WTC11 (cell line): ENCODE measurements around the gene STX3. TPM values are rescaled to one million over a fixed set of nuclear protein-coding genes. Genes with fewer than 3 reads are reported as not detected.

ENCODE experiments used
- ATAC-seq: fragments of 200-7000 bp; cut with Tn5 transposase; 2 replicates; pipeline ENCODE4 v1.10.0; 2021; ENCODE audit warnings: mild to moderate bottlenecking, moderate library complexity
- CTCF ChIA-PET: fragments of 300-600 bp; sonication (Branson Sonifier 250); formaldehyde crosslinking; loops from one replicate; lab custom pipeline; 2021; ENCODE audit warnings: antibody characterized with exemption; lab: Charles Lee
- POLR2A ChIA-PET: fragments of 350-600 bp; sonication (Branson Sonifier 250); formaldehyde crosslinking; loops from one replicate; lab custom pipeline; 2021; ENCODE audit warnings: antibody characterized with exemption; lab: Charles Lee
- DNase-seq: peaks from one replicate; pipeline ENCODE4 v3.0.0; 2021; ENCODE audit warnings: low spot score
- H3K27ac Mint-ChIP-seq: 2 replicates; pipeline ENCODE4 v1.8.0; 2021; ENCODE audit warnings: mixed read lengths
- H3K27me3 Mint-ChIP-seq: 2 replicates; pipeline ENCODE4 v1.8.0; 2021; ENCODE audit warnings: low read depth, mild to moderate bottlenecking, moderate library complexity, mixed read lengths
- H3K36me3 Mint-ChIP-seq: 2 replicates; pipeline ENCODE4 v1.8.0; 2021; ENCODE audit warnings: mixed read lengths
- H3K4me1 Mint-ChIP-seq: 2 replicates; pipeline ENCODE4 v1.8.0; 2022; ENCODE audit warnings: mixed read lengths
- H3K4me3 Mint-ChIP-seq: 2 replicates; pipeline ENCODE4 v1.8.0; 2021; ENCODE audit warnings: mild to moderate bottlenecking, moderate library complexity, mixed read lengths
- H3K9me3 Mint-ChIP-seq: 2 replicates; pipeline ENCODE4 v1.8.0; 2021; ENCODE audit warnings: mixed read lengths
- ELF4 ChIP-seq: sonication (generic); formaldehyde crosslinking; IDR thresholded peaks from 2 replicates; pipeline ENCODE4 v1.8.1; 2022; ENCODE audit warnings: low read depth, mild to moderate bottlenecking, moderate library complexity, missing genetic modification reagents
- ERG ChIP-seq: fragments of 250-450 bp; sonication (Bioruptor Pico); IDR thresholded peaks from 2 replicates; pipeline ENCODE4 v1.8.0; 2021; ENCODE audit warnings: mild to moderate bottlenecking
- ETV6 ChIP-seq: sonication (generic); formaldehyde crosslinking; IDR thresholded peaks from 2 replicates; pipeline ENCODE4 v1.8.1; 2022; ENCODE audit warnings: mild to moderate bottlenecking, missing genetic modification reagents
- GTF2I ChIP-seq: fragments of 250-450 bp; sonication (Bioruptor Pico); conservative IDR thresholded peaks from 2 replicates; pipeline ENCODE4 v1.4.0; 2021; ENCODE audit warnings: mild to moderate bottlenecking
- KAT7 ChIP-seq: sonication (generic); formaldehyde crosslinking; IDR thresholded peaks from 2 replicates; pipeline ENCODE4 v1.8.1; 2023; ENCODE audit warnings: missing genetic modification reagents, mild to moderate bottlenecking, borderline replicate concordance
- MLX ChIP-seq: sonication (generic); formaldehyde crosslinking; IDR thresholded peaks from 2 replicates; pipeline ENCODE4 v1.8.1; 2023; ENCODE audit warnings: mild to moderate bottlenecking, missing genetic modification reagents, moderate library complexity
- NR2C2 ChIP-seq: sonication (generic); formaldehyde crosslinking; IDR thresholded peaks from 2 replicates; pipeline ENCODE4 v1.8.0; 2022; ENCODE audit warnings: mild to moderate bottlenecking, missing genetic modification reagents
- SOX15 ChIP-seq: fragments of 250-450 bp; sonication (Bioruptor Pico); IDR thresholded peaks from 2 replicates; pipeline ENCODE4 v1.9.0; 2021; ENCODE audit warnings: mild to moderate bottlenecking
- TEAD1 ChIP-seq: sonication (generic); formaldehyde crosslinking; IDR thresholded peaks from 2 replicates; pipeline ENCODE4 v1.8.0; 2022; ENCODE audit warnings: mild to moderate bottlenecking, missing genetic modification reagents
- USF2 ChIP-seq: sonication (generic); formaldehyde crosslinking; IDR thresholded peaks from 2 replicates; pipeline ENCODE4 v1.8.1; 2023; ENCODE audit warnings: mild to moderate bottlenecking, missing genetic modification reagents, moderate library complexity
- ZBTB21 ChIP-seq: sonication (generic); formaldehyde crosslinking; IDR thresholded peaks from 2 replicates; pipeline ENCODE4 v1.8.1; 2023; ENCODE audit warnings: mild to moderate bottlenecking, missing genetic modification reagents, borderline replicate concordance
- ZBTB43 ChIP-seq: sonication (generic); formaldehyde crosslinking; IDR thresholded peaks from 2 replicates; pipeline ENCODE4 v1.8.1; 2023; ENCODE audit warnings: mild to moderate bottlenecking, missing genetic modification reagents
- total RNA-seq: library from RNA; stranded (reverse); gene quantifications from 3 replicates; pipeline ENCODE4 v1.2.3, GENCODE V29; 2021
- TF ChIP-seq, protein P1 (sequence below): sonication (generic); formaldehyde crosslinking; IDR thresholded peaks from 2 replicates; pipeline ENCODE4 v1.8.1; 2023; ENCODE audit warnings: mild to moderate bottlenecking, missing genetic modification reagents
- TF ChIP-seq, protein P2 (sequence below): sonication (generic); formaldehyde crosslinking; conservative IDR thresholded peaks from 2 replicates; pipeline ENCODE4 v1.8.1; 2022; ENCODE audit warnings: mild to moderate bottlenecking, missing genetic modification reagents
- TF ChIP-seq, protein P3 (sequence below): fragments of 250-450 bp; sonication (Bioruptor Pico); IDR thresholded peaks from 2 replicates; pipeline ENCODE4 v1.9.0; 2021; ENCODE audit warnings: mild to moderate bottlenecking, borderline replicate concordance
- TF ChIP-seq, protein P4 (sequence below): sonication (generic); formaldehyde crosslinking; conservative IDR thresholded peaks from 2 replicates; pipeline ENCODE4 v1.8.1; 2023; ENCODE audit warnings: mild to moderate bottlenecking, low read depth, missing genetic modification reagents, moderate library complexity
- TF ChIP-seq, protein P5 (sequence below): sonication (generic); formaldehyde crosslinking; IDR thresholded peaks from 2 replicates; pipeline ENCODE4 v1.8.0; 2022; ENCODE audit warnings: mild to moderate bottlenecking, missing genetic modification reagents

STX3 gene
- total RNA-seq, 1 experiment from 2014 or later = 52.7 TPM

GRCh38 chr11:59729834-59730233 lies 25.3 kb upstream of the STX3 start (continued):
- TF ChIP-seq, protein P1, sequence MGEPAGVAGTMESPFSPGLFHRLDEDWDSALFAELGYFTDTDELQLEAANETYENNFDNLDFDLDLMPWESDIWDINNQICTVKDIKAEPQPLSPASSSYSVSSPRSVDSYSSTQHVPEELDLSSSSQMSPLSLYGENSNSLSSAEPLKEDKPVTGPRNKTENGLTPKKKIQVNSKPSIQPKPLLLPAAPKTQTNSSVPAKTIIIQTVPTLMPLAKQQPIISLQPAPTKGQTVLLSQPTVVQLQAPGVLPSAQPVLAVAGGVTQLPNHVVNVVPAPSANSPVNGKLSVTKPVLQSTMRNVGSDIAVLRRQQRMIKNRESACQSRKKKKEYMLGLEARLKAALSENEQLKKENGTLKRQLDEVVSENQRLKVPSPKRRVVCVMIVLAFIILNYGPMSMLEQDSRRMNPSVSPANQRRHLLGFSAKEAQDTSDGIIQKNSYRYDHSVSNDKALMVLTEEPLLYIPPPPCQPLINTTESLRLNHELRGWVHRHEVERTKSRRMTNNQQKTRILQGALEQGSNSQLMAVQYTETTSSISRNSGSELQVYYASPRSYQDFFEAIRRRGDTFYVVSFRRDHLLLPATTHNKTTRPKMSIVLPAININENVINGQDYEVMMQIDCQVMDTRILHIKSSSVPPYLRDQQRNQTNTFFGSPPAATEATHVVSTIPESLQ (CRISPR knock-in tag) = no peak
- TF ChIP-seq, protein P2, sequence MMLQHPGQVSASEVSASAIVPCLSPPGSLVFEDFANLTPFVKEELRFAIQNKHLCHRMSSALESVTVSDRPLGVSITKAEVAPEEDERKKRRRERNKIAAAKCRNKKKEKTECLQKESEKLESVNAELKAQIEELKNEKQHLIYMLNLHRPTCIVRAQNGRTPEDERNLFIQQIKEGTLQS (CRISPR knock-in tag) = no peak

GRCh38 chr11:59730896-59731565 lies 24.1 kb upstream of the STX3 start:
- ATAC-seq = no peak
- Mint-ChIP-seq H3K4me3 (no peak overlapping the region), H3K4me1 (no peaks in the 10 kb centered on the region; the same call in 1 of the 2 replicates), H3K27me3 (no peaks in the 10 kb centered on the region), H3K36me3 (no peaks in the 10 kb centered on the region), H3K9me3 (no peaks in the 10 kb centered on the region), H3K27ac (no peak overlapping the region)
- CTCF ChIA-PET = no interaction called here
- POLR2A ChIA-PET = no interaction called here
- DNase-seq = no peak
- TF ChIP-seq, protein P3, sequence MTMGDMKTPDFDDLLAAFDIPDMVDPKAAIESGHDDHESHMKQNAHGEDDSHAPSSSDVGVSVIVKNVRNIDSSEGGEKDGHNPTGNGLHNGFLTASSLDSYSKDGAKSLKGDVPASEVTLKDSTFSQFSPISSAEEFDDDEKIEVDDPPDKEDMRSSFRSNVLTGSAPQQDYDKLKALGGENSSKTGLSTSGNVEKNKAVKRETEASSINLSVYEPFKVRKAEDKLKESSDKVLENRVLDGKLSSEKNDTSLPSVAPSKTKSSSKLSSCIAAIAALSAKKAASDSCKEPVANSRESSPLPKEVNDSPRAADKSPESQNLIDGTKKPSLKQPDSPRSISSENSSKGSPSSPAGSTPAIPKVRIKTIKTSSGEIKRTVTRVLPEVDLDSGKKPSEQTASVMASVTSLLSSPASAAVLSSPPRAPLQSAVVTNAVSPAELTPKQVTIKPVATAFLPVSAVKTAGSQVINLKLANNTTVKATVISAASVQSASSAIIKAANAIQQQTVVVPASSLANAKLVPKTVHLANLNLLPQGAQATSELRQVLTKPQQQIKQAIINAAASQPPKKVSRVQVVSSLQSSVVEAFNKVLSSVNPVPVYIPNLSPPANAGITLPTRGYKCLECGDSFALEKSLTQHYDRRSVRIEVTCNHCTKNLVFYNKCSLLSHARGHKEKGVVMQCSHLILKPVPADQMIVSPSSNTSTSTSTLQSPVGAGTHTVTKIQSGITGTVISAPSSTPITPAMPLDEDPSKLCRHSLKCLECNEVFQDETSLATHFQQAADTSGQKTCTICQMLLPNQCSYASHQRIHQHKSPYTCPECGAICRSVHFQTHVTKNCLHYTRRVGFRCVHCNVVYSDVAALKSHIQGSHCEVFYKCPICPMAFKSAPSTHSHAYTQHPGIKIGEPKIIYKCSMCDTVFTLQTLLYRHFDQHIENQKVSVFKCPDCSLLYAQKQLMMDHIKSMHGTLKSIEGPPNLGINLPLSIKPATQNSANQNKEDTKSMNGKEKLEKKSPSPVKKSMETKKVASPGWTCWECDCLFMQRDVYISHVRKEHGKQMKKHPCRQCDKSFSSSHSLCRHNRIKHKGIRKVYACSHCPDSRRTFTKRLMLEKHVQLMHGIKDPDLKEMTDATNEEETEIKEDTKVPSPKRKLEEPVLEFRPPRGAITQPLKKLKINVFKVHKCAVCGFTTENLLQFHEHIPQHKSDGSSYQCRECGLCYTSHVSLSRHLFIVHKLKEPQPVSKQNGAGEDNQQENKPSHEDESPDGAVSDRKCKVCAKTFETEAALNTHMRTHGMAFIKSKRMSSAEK = no peak
- no peak for TF ChIP-seq ELF4 (CRISPR knock-in tag)
- TF ChIP-seq, protein P4, sequence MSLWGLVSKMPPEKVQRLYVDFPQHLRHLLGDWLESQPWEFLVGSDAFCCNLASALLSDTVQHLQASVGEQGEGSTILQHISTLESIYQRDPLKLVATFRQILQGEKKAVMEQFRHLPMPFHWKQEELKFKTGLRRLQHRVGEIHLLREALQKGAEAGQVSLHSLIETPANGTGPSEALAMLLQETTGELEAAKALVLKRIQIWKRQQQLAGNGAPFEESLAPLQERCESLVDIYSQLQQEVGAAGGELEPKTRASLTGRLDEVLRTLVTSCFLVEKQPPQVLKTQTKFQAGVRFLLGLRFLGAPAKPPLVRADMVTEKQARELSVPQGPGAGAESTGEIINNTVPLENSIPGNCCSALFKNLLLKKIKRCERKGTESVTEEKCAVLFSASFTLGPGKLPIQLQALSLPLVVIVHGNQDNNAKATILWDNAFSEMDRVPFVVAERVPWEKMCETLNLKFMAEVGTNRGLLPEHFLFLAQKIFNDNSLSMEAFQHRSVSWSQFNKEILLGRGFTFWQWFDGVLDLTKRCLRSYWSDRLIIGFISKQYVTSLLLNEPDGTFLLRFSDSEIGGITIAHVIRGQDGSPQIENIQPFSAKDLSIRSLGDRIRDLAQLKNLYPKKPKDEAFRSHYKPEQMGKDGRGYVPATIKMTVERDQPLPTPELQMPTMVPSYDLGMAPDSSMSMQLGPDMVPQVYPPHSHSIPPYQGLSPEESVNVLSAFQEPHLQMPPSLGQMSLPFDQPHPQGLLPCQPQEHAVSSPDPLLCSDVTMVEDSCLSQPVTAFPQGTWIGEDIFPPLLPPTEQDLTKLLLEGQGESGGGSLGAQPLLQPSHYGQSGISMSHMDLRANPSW = no peak
- no peak for TF ChIP-seq NR2C2 (CRISPR knock-in tag)
- TF ChIP-seq MLX (CRISPR knock-in tag) = no peak
- TF ChIP-seq, protein P5, sequence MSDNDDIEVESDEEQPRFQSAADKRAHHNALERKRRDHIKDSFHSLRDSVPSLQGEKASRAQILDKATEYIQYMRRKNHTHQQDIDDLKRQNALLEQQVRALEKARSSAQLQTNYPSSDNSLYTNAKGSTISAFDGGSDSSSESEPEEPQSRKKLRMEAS (CRISPR knock-in tag) = no peak
- no peak for TF ChIP-seq ZBTB43 (CRISPR knock-in tag)
- no peak for TF ChIP-seq ZBTB21 (CRISPR knock-in tag)
- no peak for TF ChIP-seq GTF2I (CRISPR knock-in tag)
- no peak for TF ChIP-seq TEAD1
- TF ChIP-seq ERG (CRISPR knock-in tag) = no peak
- TF ChIP-seq, protein P1 (CRISPR knock-in tag) = no peak
- TF ChIP-seq, protein P2 (CRISPR knock-in tag) = no peak
- TF ChIP-seq ETV6 = no peak
- TF ChIP-seq USF2 (CRISPR knock-in tag) = no peak
- TF ChIP-seq SOX15 (CRISPR knock-in tag) = no peak
- no peak for TF ChIP-seq KAT7 (CRISPR knock-in tag)
